Middle frontal gyrus (tissue), 1 donor: Measurements from ENCODE around the gene CCR5AS.

ENCODE experiments used
- DNase-seq: peaks from one replicate; pipeline ENCODE4 v3.0.0-alpha.2; 2015; ENCODE audit warnings: low spot score; ENCODE audit errors: extremely low spot score

Gene CCR5AS

DNA sequence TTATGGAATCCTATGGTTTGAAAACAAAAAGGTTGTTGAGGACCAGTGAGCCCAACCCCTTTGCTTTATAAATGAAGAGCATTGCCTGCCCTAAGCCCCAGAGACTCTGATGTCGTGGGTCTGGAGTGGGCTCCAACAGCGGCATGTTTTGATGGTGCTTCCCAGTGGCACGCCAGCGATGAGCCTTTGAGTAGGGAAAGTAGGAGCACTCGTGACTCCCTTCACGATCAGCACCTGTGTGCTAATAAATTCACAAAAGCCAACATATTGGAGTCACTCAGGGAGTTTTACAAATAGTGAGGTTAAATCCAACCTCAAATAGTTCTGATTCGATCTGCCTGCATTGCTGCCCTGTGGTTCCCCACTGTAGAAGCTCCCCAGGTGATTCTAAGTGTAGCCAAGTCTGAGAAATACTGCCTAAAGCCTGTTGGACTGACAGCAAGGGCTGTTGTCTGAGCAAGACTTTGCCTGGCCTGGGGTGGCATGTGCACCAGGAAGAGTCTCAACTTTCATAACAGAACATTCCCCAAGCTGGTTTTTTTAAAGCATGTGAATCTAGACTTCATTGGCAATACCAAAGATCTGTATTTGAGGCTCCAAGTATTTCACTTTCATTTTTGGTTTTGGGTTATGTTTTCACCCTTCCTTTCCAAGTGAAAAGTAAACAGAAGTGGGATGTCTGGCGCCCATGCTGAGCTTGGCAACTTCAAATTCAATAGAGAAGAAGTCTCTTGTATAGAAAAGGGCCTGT lies 26.2 kb downstream of the CCR5AS start:
- DNase-seq, result no peak

DNA sequence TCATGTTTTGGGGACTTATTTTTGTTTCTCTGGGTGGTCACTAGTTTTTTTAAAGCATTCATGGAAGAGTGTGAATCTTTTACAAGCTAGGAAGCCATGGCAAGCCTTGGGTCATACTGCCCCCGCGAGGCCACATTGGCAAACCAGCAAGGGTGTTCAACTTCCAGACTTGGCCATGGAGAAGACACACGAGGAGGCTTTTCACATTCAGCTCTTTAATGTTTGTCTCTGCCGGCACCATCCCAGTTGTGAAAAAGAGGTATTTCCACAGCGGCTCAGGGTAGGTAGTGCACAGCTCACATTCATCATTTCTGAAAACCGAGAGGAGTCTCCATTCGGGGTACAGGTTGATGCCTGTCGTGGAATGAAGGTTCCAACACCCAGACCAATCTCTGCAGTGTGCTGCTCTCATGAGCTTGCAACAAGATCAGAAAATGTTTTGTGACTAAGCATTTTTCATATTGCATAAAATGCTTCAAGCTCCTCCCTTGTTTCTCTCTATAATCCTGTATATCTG lies 28.4 kb downstream of the CCR5AS start:
- DNase-seq, result no peak

DNA sequence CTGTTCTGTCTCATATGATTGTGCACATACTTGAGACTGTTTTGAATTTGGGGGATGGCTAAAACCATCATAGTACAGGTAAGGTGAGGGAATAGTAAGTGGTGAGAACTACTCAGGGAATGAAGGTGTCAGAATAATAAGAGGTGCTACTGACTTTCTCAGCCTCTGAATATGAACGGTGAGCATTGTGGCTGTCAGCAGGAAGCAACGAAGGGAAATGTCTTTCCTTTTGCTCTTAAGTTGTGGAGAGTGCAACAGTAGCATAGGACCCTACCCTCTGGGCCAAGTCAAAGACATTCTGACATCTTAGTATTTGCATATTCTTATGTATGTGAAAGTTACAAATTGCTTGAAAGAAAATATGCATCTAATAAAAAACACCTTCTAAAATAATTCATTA lies 31.1 kb downstream of the CCR5AS start:
- DNase-seq, result no peak

DNA sequence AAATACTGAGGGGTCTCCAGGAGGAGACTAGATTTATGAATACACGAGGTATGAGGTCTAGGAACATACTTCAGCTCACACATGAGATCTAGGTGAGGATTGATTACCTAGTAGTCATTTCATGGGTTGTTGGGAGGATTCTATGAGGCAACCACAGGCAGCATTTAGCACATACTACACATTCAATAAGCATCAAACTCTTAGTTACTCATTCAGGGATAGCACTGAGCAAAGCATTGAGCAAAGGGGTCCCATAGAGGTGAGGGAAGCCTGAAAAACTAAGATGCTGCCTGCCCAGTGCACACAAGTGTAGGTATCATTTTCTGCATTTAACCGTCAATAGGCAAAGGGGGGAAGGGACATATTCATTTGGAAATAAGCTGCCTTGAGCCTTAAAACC lies 31.6 kb downstream of the CCR5AS start:
- DNase-seq, result no peak

DNA sequence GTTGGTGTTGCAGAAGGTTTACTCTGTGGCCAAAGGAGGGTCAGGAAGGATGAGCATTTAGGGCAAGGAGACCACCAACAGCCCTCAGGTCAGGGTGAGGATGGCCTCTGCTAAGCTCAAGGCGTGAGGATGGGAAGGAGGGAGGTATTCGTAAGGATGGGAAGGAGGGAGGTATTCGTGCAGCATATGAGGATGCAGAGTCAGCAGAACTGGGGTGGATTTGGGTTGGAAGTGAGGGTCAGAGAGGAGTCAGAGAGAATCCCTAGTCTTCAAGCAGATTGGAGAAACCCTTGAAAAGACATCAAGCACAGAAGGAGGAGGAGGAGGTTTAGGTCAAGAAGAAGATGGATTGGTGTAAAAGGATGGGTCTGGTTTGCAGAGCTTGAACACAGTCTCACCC lies 32.1 kb downstream of the CCR5AS start:
- DNase-seq, result no peak

DNA sequence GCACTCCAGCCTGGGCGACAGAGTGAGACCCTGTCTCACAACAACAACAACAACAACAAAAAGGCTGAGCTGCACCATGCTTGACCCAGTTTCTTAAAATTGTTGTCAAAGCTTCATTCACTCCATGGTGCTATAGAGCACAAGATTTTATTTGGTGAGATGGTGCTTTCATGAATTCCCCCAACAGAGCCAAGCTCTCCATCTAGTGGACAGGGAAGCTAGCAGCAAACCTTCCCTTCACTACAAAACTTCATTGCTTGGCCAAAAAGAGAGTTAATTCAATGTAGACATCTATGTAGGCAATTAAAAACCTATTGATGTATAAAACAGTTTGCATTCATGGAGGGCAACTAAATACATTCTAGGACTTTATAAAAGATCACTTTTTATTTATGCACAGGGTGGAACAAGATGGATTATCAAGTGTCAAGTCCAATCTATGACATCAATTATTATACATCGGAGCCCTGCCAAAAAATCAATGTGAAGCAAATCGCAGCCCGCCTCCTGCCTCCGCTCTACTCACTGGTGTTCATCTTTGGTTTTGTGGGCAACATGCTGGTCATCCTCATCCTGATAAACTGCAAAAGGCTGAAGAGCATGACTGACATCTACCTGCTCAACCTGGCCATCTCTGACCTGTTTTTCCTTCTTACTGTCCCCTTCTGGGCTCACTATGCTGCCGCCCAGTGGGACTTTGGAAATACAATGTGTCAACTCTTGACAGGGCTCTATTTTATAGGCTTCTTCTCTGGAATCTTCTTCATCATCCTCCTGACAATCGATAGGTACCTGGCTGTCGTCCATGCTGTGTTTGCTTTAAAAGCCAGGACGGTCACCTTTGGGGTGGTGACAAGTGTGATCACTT lies 34.1 kb downstream of the CCR5AS start:
- DNase-seq, result no peak

DNA sequence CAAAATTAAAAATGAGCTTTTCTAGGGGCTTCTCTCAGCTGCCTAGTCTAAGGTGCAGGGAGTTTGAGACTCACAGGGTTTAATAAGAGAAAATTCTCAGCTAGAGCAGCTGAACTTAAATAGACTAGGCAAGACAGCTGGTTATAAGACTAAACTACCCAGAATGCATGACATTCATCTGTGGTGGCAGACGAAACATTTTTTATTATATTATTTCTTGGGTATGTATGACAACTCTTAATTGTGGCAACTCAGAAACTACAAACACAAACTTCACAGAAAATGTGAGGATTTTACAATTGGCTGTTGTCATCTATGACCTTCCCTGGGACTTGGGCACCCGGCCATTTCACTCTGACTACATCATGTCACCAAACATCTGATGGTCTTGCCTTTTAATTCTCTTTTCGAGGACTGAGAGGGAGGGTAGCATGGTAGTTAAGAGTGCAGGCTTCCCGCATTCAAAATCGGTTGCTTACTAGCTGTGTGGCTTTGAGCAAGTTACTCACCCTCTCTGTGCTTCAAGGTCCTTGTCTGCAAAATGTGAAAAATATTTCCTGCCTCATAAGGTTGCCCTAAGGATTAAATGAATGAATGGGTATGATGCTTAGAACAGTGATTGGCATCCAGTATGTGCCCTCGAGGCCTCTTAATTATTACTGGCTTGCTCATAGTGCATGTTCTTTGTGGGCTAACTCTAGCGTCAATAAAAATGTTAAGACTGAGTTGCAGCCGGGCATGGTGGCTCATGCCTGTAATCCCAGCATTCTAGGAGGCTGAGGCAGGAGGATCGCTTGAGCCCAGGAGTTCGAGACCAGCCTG lies 35.1 kb downstream of the CCR5AS start:
- no peak for DNase-seq

DNA sequence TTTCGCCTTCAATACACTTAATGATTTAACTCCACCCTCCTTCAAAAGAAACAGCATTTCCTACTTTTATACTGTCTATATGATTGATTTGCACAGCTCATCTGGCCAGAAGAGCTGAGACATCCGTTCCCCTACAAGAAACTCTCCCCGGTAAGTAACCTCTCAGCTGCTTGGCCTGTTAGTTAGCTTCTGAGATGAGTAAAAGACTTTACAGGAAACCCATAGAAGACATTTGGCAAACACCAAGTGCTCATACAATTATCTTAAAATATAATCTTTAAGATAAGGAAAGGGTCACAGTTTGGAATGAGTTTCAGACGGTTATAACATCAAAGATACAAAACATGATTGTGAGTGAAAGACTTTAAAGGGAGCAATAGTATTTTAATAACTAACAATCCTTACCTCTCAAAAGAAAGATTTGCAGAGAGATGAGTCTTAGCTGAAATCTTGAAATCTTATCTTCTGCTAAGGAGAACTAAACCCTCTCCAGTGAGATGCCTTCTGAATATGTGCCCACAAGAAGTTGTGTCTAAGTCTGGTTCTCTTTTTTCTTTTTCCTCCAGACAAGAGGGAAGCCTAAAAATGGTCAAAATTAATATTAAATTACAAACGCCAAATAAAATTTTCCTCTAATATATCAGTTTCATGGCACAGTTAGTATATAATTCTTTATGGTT lies 35.9 kb downstream of the CCR5AS start, which contains the start of gene CCR5:
Gene CCR5 (plus strand): TSS at position 108 of the 680 bp plus-strand sequence. CDS start 1,957 bp downstream, outside the sequence.
- DNase-seq, result no peak

DNA sequence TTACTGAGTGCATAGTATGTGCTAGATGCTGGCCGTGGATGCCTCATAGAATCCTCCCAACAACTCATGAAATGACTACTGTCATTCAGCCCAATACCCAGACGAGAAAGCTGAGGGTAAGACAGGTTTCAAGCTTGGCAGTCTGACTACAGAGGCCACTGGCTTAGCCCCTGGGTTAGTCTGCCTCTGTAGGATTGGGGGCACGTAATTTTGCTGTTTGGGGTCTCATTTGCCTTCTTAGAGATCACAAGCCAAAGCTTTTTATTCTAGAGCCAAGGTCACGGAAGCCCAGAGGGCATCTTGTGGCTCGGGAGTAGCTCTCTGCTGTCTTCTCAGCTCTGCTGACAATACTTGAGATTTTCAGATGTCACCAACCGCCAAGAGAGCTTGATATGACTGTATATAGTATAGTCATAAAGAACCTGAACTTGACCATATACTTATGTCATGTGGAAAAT lies 37.2 kb downstream of the CCR5AS start:
- DNase-seq, result no peak

DNA sequence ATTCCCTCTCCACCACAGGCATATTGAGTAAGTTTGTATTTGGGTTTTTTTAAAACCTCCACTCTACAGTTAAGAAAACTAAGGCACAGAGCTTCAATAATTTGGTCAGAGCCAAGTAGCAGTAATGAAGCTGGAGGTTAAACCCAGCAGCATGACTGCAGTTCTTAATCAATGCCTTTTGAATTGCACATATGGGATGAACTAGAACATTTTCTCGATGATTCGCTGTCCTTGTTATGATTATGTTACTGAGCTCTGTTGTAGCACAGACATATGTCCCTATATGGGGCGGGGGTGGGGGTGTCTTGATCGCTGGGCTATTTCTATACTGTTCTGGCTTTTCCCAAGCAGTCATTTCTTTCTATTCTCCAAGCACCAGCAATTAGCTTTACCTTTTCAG lies 37.7 kb downstream of the CCR5AS start:
- DNase-seq, result no peak

DNA sequence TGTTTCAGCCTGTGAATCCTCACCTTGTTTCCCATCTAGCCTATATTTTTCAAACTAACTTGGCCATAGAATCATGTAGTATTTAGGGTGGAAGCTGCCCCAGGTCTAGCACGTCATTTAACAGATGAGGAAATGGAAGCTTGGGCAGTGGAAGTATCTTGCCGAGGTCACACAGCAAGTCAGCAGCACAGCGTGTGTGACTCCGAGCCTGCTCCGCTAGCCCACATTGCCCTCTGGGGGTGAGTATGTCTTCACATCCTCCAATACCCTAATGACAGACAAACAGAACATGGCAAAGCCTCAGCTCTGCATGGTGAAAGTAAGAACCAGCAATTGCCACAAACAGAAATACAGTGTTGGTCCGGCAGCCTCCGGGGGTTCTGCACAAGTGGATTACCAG lies 38.3 kb downstream of the CCR5AS start:
- no peak for DNase-seq

DNA sequence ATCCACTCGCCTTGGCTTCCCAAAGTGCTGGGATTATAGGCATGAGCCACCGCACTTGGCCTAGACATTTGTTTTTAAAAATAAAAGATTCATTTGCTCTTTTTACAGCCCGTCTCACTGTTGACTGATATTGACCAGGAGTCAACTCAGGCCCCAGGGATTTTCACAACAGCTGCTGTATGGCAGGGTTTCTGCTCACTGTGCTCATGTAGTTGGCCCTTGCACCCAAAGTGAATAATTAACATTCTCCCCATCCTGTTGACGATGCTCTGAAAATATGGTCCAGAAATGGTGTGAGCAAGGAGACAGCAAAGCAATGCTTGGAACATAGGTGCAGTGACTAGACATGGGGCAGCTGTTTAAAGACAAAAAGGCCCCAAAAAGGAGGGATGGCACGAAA lies 39.1 kb downstream of the CCR5AS start:
- no peak for DNase-seq

DNA sequence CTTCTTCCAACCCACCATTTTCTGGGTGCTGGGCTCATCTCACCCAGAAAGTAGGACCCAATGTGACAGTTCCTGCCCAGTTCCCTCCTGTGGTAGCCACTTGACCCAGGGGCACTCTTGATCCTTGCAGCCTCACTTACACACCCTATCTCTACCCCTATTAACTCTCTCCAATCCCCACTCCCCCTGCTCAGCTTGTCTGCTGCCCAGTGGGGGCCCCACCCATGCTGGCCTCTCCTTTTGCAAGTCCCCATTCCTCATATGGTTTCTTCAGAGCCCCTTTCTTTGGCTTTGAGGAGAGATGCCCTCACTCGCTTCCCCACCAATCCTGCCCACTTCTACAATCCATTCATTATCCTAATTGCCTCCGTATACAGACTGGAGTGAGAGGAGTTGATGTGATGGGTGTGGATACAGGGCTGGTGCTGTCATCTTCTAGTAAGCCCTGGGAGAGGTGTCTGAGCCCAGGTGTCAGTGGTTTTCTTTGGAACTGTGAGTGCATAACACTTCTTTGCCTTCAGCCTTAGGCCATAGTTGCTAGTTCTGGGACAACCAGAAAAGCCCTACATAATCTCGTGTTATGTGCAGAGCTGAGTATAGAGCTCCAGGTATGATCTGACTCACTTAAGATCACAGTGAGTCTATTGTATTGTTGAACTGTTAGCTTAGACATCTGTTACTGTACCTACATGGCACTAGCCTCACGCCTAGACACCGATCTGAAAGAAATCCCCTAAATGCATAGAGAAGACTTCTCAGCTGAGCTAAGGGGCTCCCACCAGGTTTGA lies 40.9 kb downstream of the CCR5AS start:
- DNase-seq, result no peak

DNA sequence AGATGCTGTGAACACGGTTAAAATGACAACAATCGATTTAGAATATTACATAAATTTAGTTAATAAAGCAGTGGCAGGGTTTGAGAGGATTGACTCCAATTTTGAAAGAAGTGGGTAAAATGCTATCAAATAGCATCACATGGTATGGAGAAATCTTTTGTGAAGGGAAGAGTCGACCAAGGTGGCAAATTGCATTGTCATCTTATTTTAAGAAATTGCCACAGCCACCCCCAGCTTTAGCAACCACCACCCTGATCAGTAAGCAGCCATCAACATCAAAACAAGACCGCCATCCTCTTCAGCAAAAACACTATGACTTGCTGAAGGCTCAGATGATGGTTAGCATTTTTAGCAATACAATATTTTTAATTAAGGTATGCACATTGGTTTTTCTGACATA lies 41.8 kb downstream of the CCR5AS start:
- DNase-seq, result no peak

DNA sequence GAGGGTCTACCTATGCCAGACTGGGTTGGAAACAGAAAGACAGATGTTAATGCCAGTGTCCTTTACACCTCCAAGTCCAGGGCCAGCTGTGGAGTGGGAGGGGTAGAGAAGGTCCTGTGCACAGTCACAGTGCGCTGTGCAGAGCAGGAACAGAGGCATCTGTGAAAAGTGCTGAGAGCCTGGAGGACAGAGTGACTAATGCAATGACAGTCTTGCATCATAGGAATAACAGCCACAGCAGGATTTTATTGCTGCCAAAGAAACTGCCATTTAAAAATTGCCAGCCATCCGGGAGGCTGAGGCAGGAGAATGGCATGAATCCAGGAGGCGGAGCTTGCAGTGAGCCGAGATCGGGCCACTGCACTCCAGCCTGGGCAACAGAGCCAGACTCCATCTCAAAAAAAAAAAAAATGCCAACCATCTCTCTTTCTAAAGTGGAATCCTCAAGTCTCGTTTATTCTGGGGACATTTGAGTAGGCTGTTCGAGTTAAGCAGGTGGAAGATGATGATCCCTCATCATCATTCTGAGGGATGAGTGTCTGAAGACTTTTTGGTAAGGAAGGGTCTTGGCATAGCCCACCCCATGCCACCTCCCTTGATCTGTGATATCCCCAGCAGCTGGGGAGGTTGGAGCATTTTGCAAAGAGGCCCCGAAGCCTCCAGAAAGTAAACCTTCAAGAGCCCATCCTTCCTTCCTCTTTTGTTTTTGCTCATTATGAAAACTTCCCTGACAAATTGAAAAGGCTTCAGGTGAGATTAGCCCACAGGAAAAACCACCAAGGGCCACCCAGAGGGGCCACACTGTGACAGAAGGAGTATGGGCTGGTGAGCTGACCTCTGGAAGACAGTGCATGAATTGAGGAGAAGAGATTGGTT lies 45.2 kb downstream of the CCR5AS start:
- DNase-seq, result no peak

DNA sequence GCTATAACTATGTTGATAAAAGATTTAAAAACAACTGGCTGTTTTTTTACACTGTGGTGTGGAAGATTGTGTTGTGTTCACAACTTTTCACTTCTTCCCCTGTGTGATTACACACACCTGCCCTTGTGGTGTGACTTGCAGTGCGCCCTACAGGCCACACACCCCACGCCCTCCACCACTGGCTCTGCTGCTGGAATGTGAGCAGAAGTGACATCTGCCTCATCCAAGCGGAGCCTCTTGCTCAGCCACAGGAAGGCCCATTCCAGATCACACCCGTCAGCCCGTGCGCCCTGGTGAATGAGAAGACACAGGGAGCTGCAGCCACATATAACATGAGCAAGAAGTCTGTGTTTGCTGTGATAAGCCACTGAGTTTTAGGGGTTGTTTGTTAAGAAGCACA lies 46.0 kb downstream of the CCR5AS start:
- no peak for DNase-seq

DNA sequence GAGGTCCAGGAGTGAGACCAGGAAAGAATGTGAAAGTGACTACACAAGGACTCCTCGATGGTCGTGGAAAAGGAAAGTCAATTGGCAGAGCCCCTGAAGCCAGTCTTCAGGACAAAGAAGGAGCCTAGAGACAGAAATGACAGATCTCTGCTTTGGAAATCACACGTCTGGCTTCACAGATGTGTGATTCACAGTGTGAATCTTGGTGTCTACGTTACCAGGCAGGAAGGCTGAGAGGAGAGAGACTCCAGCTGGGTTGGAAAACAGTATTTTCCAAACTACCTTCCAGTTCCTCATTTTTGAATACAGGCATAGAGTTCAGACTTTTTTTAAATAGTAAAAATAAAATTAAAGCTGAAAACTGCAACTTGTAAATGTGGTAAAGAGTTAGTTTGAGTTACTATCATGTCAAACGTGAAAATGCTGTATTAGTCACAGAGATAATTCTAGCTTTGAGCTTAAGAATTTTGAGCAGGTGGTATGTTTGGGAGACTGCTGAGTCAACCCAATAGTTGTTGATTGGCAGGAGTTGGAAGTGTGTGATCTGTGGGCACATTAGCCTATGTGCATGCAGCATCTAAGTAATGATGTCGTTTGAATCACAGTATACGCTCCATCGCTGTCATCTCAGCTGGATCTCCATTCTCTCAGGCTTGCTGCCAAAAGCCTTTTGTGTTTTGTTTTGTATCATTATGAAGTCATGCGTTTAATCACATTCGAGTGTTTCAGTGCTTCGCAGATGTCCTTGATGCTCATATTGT lies 47.0 kb downstream of the CCR5AS start:
- DNase-seq, result no peak

DNA sequence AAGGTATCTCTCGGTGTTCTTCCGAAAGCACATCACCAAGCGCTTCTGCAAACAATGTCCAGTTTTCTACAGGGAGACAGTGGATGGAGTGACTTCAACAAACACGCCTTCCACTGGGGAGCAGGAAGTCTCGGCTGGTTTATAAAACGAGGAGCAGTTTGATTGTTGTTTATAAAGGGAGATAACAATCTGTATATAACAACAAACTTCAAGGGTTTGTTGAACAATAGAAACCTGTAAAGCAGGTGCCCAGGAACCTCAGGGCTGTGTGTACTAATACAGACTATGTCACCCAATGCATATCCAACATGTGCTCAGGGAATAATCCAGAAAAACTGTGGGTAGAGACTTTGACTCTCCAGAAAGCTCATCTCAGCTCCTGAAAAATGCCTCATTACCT lies 48.4 kb downstream of the CCR5AS start:
- no peak for DNase-seq
